Nephron progenitor cell (in vitro differentiated cells): ENCODE data around the gene KHDRBS2.
A peak's percentile ranks its signal among the peaks of the same experiment; 100 is the strongest.

Source experiments
- DNase-seq: peaks from one replicate; pipeline ENCODE4 v3.0.0; 2021
- H3K27ac Mint-ChIP-seq: 2 replicates; pipeline ENCODE4 v1.8.0; 2021; ENCODE audit warnings: mild to moderate bottlenecking, moderate library complexity, mixed read lengths
- H3K27me3 Mint-ChIP-seq: 2 replicates; pipeline ENCODE4 v1.8.0; 2021; ENCODE audit warnings: mild to moderate bottlenecking, low read depth, mixed read lengths; ENCODE audit not compliant: poor library complexity
- H3K36me3 Mint-ChIP-seq: 2 replicates; pipeline ENCODE4 v1.8.0; 2021; ENCODE audit warnings: low read depth, mixed read lengths
- H3K4me1 Mint-ChIP-seq: 2 replicates; pipeline ENCODE4 v1.8.0; 2021; ENCODE audit warnings: mixed read lengths
- H3K4me3 Mint-ChIP-seq: 2 replicates; pipeline ENCODE4 v1.8.0; 2021; ENCODE audit warnings: mild to moderate bottlenecking, moderate library complexity, mixed read lengths
- H3K9me3 Mint-ChIP-seq: 2 replicates; pipeline ENCODE4 v1.8.0; 2021; ENCODE audit warnings: mild to moderate bottlenecking, moderate library complexity, mixed read lengths
- TF ChIP-seq, protein P1 (sequence below): fragments of 200-600 bp; sonication (generic); IDR thresholded peaks from 2 replicates; pipeline ENCODE4 v1.5.0; 2021; ENCODE audit warnings: antibody characterized with exemption

Gene KHDRBS2

DNA sequence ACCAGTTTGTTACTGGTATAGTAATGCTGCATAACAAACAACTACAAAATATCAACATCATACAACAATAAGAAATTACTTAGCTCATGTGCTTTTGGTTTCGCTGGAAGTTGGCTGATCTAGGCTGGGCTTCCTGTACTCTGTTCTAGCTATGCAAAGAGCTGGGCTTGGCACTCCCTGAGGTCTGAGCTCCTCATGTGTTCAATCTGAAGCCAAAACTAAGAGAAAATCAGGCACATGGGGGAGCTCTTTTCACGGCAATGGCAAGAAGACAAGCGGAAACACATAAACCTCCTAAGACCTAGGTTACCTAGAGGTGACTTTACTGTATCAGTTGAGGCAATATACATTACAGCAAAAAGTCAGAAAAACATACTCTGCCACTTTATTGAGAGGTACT lies 574.2 kb downstream of the KHDRBS2 start:
- Mint-ChIP-seq H3K27me3 (no peaks in the 10 kb centered on the region), H3K4me3 (no peak overlapping the region), H3K27ac (no peak overlapping the region), H3K36me3 (no peaks in the 10 kb centered on the region), H3K9me3 (no peaks in the 10 kb centered on the region), H3K4me1 (no peaks in the 10 kb centered on the region)
- peak; percentile 1 for DNase-seq
- TF ChIP-seq, protein P1, sequence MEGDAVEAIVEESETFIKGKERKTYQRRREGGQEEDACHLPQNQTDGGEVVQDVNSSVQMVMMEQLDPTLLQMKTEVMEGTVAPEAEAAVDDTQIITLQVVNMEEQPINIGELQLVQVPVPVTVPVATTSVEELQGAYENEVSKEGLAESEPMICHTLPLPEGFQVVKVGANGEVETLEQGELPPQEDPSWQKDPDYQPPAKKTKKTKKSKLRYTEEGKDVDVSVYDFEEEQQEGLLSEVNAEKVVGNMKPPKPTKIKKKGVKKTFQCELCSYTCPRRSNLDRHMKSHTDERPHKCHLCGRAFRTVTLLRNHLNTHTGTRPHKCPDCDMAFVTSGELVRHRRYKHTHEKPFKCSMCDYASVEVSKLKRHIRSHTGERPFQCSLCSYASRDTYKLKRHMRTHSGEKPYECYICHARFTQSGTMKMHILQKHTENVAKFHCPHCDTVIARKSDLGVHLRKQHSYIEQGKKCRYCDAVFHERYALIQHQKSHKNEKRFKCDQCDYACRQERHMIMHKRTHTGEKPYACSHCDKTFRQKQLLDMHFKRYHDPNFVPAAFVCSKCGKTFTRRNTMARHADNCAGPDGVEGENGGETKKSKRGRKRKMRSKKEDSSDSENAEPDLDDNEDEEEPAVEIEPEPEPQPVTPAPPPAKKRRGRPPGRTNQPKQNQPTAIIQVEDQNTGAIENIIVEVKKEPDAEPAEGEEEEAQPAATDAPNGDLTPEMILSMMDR, result no peak

DNA sequence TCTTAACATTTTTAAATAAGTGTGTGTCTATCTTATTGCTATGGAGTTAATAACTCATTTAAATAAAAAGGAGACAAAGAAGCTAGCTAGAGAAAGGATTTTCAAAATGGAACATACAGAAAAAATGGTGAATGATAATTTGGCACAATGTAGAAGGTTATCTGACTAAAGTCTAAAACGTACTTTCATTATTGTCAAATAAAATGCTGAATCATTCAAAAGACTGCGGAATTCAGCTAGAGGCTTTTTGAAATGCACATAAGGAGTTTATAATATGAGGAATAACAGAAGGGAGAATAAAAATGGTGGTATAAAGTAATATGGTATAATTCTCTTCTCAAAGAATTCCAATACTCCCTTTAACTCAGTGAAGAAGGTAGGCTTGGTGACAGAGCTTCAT lies 597.9 kb downstream of the KHDRBS2 start:
- TF ChIP-seq, protein P1, result no peak
- H3K36me3 Mint-ChIP-seq, result no peaks in the 10 kb centered on the region
- no peak overlapping the region for H3K4me3 Mint-ChIP-seq
- DNase-seq, result no peak
- H3K9me3 Mint-ChIP-seq, result no peaks in the 10 kb centered on the region
- H3K27ac Mint-ChIP-seq, result no peak overlapping the region
- H3K4me1 Mint-ChIP-seq, result no peaks in the 10 kb centered on the region
- no peaks in the 10 kb centered on the region for H3K27me3 Mint-ChIP-seq

DNA sequence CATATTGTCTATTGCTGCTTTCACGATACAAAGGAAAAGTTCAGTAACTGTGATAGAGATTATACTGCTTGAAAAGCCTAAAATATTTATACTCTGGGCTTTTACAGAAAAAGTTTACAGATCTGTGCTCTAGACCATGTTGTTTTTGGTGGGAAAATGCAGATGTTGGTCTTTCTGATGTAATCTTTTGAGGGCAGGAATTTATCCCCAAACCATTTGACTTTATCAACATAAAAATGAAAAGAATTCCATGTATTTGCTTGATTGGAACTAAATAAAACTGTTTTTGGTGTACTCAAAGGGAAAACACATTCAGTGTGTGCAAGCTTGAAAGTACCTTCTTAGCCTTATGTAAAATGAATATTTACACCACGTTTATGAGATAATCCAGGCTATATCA lies 603.5 kb downstream of the KHDRBS2 start:
- TF ChIP-seq, protein P1, result no peak
- H3K4me3 Mint-ChIP-seq, result no peak overlapping the region
- H3K27me3 Mint-ChIP-seq, result no peaks in the 10 kb centered on the region
- H3K36me3 Mint-ChIP-seq, result no peaks in the 10 kb centered on the region
- no peak for DNase-seq
- H3K27ac Mint-ChIP-seq, result no peak overlapping the region
- no peaks in the 10 kb centered on the region for H3K4me1 Mint-ChIP-seq
- H3K9me3 Mint-ChIP-seq, result no peaks in the 10 kb centered on the region

DNA sequence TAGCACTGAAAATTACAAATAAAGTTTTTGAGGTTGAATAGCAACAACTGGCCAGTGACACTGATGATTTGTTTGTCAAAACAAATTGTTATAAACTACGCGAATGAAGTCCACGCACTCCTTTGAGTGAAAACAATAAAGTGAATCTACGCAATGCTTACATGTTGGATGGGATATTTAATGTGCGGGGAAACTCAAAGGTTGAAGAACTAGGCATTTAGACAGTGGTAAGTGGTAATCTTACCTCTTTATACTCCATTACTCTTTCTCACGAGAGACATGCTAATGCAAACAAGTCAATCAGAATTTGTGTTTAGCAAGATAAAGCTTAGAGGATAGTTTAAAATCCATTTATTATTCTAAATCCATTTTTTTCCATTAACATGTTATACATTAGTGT lies 606.4 kb downstream of the KHDRBS2 start:
- Mint-ChIP-seq H3K27ac (no peak overlapping the region), H3K27me3 (no peaks in the 10 kb centered on the region), H3K9me3 (no peaks in the 10 kb centered on the region), H3K4me1 (no peaks in the 10 kb centered on the region), H3K36me3 (no peaks in the 10 kb centered on the region), H3K4me3 (no peak overlapping the region)
- TF ChIP-seq, protein P1, result no peak
- DNase-seq, result no peak

DNA sequence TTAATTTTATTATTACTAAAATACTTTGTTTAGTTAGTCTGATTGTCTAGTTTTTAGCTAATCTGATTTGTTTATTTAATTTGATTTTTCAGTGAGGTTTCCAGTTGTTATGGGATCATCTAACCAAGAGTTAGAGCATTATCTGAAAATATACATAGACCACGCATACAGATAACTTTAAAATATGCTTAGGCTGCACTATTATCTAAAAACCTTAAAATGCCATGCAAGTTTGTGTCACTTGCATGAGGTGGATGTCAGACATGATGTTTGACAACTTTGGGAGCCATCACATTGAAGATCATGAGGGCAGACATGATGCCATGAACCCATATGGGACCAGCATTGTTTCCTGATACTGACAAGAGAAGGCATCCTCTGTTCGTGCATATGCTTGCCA lies 610.3 kb downstream of the KHDRBS2 start:
- H3K27ac Mint-ChIP-seq, result no peak overlapping the region
- H3K27me3 Mint-ChIP-seq, result no peaks in the 10 kb centered on the region
- no peaks in the 10 kb centered on the region for H3K4me1 Mint-ChIP-seq
- no peak for DNase-seq
- H3K36me3 Mint-ChIP-seq, result no peaks in the 10 kb centered on the region
- TF ChIP-seq, protein P1, result no peak
- no peaks in the 10 kb centered on the region for H3K9me3 Mint-ChIP-seq
- H3K4me3 Mint-ChIP-seq, result no peak overlapping the region

DNA sequence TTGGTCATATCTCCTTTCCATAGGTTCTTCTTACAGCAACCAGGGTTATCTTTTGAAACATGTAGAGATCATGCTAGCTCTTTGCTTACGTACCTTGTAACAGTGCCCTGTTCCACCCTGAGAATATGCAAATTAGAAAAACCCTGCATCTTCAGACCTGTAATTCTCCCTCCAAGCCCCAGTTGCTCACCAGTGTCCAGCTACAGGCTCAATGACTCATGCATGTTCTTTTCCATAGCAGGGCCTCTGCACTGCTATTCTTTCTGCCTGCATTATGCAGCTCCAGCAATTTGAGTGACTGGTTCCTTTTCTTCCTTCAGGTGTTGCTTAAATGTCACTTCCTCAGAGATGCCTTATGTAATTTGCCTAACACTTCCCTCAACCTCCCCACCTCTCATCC lies 636.2 kb downstream of the KHDRBS2 start:
- DNase-seq, result no peak
- Mint-ChIP-seq H3K4me1 (peaks cover 8% of the 10 kb centered on the region), H3K27me3 (no peaks in the 10 kb centered on the region), H3K27ac (no peak overlapping the region), H3K4me3 (no peak overlapping the region), H3K9me3 (no peaks in the 10 kb centered on the region), H3K36me3 (no peaks in the 10 kb centered on the region)
- TF ChIP-seq, protein P1, result no peak
